Progenitor cell of endocrine pancreas (in vitro differentiated cells): Measurements from ENCODE around the gene FRMD4B. TPM values are rescaled to one million over a fixed set of nuclear protein-coding genes. Genes with fewer than 3 reads are reported as not detected.

ENCODE experiments used
- DNase-seq: peaks from one replicate; pipeline ENCODE4 v3.0.0; 2021; ENCODE audit warnings: low spot score; ENCODE audit not compliant: unreplicated experiment
- H3K27ac Mint-ChIP-seq: 2 replicates; pipeline ENCODE4 v1.8.0; 2021; ENCODE audit warnings: mild to moderate bottlenecking, moderate library complexity, mixed read lengths
- H3K27me3 Mint-ChIP-seq: 2 replicates; pipeline ENCODE4 v1.8.0; 2021; ENCODE audit warnings: mixed read lengths
- H3K36me3 Mint-ChIP-seq: 2 replicates; pipeline ENCODE4 v1.8.0; 2022; ENCODE audit warnings: mixed read lengths; ENCODE audit not compliant: insufficient read depth
- H3K4me1 Mint-ChIP-seq: 2 replicates; pipeline ENCODE4 v1.8.0; 2021; ENCODE audit warnings: low read depth, mixed read lengths
- H3K4me3 Mint-ChIP-seq: 2 replicates; pipeline ENCODE4 v1.8.0; 2021; ENCODE audit warnings: low read depth, mild to moderate bottlenecking, moderate library complexity, mixed read lengths
- H3K9me3 Mint-ChIP-seq: 2 replicates; pipeline ENCODE4 v1.8.0; 2021; ENCODE audit warnings: low read depth, mixed read lengths
- CTCF ChIP-seq: fragments of 200-600 bp; sonication (generic); IDR thresholded peaks from one replicate; pipeline ENCODE4 v1.5.0; 2021; ENCODE audit warnings: antibody characterized with exemption, mild to moderate bottlenecking; ENCODE audit not compliant: unreplicated experiment
- total RNA-seq: library from RNA; stranded (reverse); gene quantifications from 2 replicates; pipeline ENCODE4 v1.2.1, GENCODE V29; 2021

FRMD4B gene
- total RNA-seq, 1 donor from 2014 or later: 41.6 TPM

GRCh38 chr3:69405067-69405466 lies 19.2 kb upstream of the FRMD4B start:
- no peak overlapping the region for H3K27ac Mint-ChIP-seq
- TF ChIP-seq CTCF: no peak
- H3K4me1 Mint-ChIP-seq: peaks cover 11% of the 10 kb centered on the region
- DNase-seq: no peak
- H3K4me3 Mint-ChIP-seq: no peak overlapping the region
- no peaks in the 10 kb centered on the region for H3K27me3 Mint-ChIP-seq
- peaks cover 12% of the 10 kb centered on the region for H3K36me3 Mint-ChIP-seq
- H3K9me3 Mint-ChIP-seq: peaks cover 5% of the 10 kb centered on the region

GRCh38 chr3:69403454-69403853 lies 17.6 kb upstream of the FRMD4B start:
- Mint-ChIP-seq H3K27me3 (no peaks in the 10 kb centered on the region), H3K36me3 (peaks cover 13% of the 10 kb centered on the region), H3K27ac (peak overlapping the region; percentile 26), H3K4me3 (no peak overlapping the region), H3K4me1 (peaks cover 11% of the 10 kb centered on the region), H3K9me3 (peaks cover 5% of the 10 kb centered on the region)
- TF ChIP-seq CTCF: no peak
- no peak for DNase-seq

GRCh38 chr3:69400683-69401082 lies 14.8 kb upstream of the FRMD4B start:
- TF ChIP-seq CTCF: no peak
- H3K4me3 Mint-ChIP-seq: no peak overlapping the region
- H3K36me3 Mint-ChIP-seq: peaks cover 12% of the 10 kb centered on the region

DNA sequence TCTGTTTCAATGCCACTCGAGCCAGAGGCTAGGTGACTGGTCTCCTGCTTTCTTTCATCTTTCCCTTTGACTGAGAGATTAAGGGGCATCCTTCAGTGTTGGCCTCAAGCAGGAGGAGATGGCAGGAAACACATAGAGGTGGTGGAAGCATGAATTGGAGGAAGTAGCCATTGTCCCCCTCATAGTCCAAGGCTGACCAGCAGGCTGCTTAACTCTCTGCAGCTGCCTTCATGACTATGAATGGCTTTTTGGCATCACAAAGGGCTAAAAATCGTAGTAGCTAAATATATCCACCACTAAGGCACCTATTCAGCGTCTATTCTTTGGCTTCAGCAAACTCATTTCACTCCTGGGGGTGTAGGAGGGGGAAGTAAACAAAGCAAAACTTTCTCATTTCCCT lies 7.0 kb upstream of the FRMD4B start:
- Mint-ChIP-seq H3K4me3 (no peak overlapping the region), H3K4me1 (peaks cover 8% of the 10 kb centered on the region), H3K36me3 (peaks cover 10% of the 10 kb centered on the region), H3K9me3 (peaks cover 6% of the 10 kb centered on the region), H3K27me3 (peaks cover 7% of the 10 kb centered on the region), H3K27ac (no peak overlapping the region)
- DNase-seq: no peak
- TF ChIP-seq CTCF: no peak

More at GRCh38 chr3:69400683-69401082, 14.8 kb upstream of the FRMD4B start:
- peaks cover 11% of the 10 kb centered on the region for H3K4me1 Mint-ChIP-seq
- no peak for DNase-seq
- H3K27ac Mint-ChIP-seq: no peak overlapping the region
- peaks cover 10% of the 10 kb centered on the region for H3K9me3 Mint-ChIP-seq
- no peaks in the 10 kb centered on the region for H3K27me3 Mint-ChIP-seq

GRCh38 chr3:69392415-69392814 lies 6.5 kb upstream of the FRMD4B start:
- Mint-ChIP-seq H3K4me3 (no peak overlapping the region), H3K36me3 (peaks cover 10% of the 10 kb centered on the region), H3K4me1 (peaks cover 8% of the 10 kb centered on the region), H3K27me3 (peaks cover 11% of the 10 kb centered on the region), H3K27ac (no peak overlapping the region), H3K9me3 (peaks cover 6% of the 10 kb centered on the region)
- DNase-seq: no peak
- TF ChIP-seq CTCF: no peak
